D721Med (cell line): ENCODE measurements around the gene TACR1.

Experiments
- DNase-seq: peaks from one replicate; pipeline ENCODE4 v3.0.0; 2011; ENCODE audit warnings: low spot score; ENCODE audit not compliant: insufficient read length
- FAIRE-seq: peaks from 2 replicates; lab custom pipeline; 2011; peaks lifted over from hg19 to GRCh38; lab: Jason Lieb, UNC
- CTCF ChIP-seq: IDR thresholded peaks from 2 replicates; pipeline ENCODE4 v1.5.1; 2012; ENCODE audit warnings: mild to moderate bottlenecking, control low read depth; ENCODE audit not compliant: insufficient read depth; ENCODE audit errors: missing control alignments

The TACR1 gene

GRCh38 chr2:75007061-75007460 lies 192.3 kb downstream of the TACR1 start:
- no peak for DNase-seq
- no peak for TF ChIP-seq CTCF
- no peak for FAIRE-seq

GRCh38 chr2:75006041-75006440 lies 193.3 kb downstream of the TACR1 start:
- FAIRE-seq (no peak), DNase-seq (no peak)
- TF ChIP-seq CTCF = no peak

- no peak for DNase-seq
- no peak for FAIRE-seq
- no peak for TF ChIP-seq CTCF
Observed at GRCh38 chr2:75003773-75004172, 195.5 kb downstream of the TACR1 start.

- TF ChIP-seq CTCF = no peak
- DNase-seq (no peak), FAIRE-seq (no peak)
Observed at GRCh38 chr2:75003276-75003675, 196.0 kb downstream of the TACR1 start.

GRCh38 chr2:75002007-75002406 lies 197.3 kb downstream of the TACR1 start:
- DNase-seq = no peak
- no peak for FAIRE-seq
- no peak for TF ChIP-seq CTCF

- FAIRE-seq (no peak), DNase-seq (no peak)
- no peak for TF ChIP-seq CTCF
Observed at GRCh38 chr2:74999468-74999867, 199.9 kb downstream of the TACR1 start.
